Hypothalamus (tissue), 51 donors: Measurements from ENCODE around the gene MAML2.

Source experiments
- DNase-seq, 51 donors: peaks; one replicate each; lab custom pipeline; 2025; lab: John Stamatoyannopoulos, UW

The MAML2 gene

DNA sequence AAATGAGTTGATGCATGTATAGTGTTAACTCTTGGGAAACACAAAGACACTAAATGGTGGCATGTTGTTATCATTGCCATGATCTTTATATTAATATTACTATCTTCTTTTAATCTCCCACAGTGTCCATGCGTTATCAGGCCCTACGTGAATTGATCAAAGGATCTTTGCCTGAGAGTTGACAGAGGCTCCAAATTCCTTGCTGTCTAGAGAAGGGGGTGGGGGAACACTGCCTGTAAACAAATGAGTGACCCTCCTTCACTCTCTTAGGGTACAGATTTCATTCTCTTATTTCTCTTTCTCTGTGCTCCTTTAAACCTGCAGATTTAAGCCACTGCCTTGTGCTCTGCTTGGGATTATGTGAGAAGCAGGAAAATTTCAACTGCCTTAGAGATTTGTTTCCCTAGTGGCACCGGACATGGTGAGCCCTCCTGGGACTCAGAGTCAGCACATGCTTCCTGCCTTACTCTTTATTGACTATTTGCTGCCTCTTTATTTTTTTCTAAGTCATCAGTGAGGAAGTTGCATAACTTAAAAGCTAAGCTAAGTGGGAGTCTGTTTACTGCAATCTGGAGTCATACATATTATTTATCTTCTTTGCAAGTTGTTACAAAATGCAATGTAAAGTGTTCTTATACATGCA, 122.9 kb downstream of the MAML2 start:
- no peak for DNase-seq

DNA sequence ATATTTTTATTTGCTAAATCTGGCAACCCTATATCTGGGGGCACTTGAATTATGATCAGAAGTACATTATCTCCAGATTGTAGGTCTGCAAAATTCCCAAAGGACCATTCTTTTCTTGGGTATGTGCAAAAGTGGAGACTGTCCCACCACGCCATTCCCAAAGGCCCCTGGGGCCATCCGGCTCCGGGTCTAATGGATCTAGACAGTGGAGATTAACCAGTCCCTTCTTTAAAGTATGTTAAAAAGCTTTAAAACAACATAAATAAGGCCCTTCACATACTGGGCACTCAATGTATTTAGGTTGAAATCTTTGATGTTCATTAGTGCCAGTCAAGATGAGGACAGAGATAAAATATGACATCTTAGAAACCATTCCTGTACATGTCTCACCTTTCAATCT, 124.1 kb downstream of the MAML2 start:
- DNase-seq = no peak

DNA sequence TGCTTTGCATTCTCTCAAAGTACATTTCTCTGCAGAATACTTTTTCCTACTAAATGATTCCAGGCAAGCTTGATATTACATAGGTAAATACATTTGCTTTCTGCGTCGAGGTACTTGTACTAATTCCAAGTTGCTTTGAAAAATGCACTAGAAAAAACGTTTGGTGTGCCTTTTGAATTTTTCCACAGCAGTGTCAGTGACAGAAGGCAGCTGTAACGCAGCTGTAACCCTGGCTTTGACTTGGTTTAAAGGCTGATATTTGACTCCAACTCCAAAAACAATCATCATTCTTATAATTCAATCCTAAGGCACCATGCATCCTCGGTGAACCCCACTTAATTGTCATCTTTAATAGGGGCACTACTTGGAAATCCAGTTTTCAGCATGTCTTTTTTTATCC, 125.0 kb downstream of the MAML2 start:
- DNase-seq = no peak

DNA sequence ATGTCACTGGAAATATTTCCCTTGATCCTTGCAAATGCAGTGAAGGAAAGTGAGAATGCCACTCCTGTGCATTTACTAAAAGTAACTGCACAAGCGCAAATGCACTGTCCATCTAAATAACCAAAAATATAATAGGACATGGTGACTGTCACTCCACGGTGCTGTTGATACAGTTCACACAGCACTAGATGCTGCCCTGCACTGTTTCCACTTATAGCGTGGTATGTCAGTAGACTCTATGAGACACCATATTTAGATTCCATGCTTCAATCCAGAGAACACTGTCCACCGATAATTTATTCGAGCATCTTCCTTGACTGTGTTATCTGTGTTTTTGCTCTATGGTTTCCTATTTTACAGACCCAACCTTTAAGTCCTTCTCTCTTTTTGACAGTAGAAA, 125.8 kb downstream of the MAML2 start:
- no peak for DNase-seq

DNA sequence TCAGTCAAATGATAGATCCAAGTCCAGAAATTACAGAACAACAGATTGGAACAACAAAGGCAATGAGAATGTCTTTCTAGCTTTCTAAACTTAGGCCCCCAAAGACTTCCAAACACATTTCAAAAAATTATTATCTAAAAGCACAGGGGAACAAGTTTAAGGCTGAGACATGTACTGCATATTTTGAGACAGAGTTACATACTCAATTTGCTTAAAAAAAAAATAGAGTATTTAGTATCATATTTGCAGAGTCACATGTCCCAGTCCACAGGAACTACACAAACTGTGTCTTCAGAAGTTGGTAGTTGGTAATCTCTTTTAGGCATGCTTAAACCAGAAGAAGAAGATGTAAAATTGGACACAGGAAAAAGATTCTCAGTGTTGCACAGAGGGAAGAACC, 127.2 kb downstream of the MAML2 start:
- DNase-seq = no peak

DNA sequence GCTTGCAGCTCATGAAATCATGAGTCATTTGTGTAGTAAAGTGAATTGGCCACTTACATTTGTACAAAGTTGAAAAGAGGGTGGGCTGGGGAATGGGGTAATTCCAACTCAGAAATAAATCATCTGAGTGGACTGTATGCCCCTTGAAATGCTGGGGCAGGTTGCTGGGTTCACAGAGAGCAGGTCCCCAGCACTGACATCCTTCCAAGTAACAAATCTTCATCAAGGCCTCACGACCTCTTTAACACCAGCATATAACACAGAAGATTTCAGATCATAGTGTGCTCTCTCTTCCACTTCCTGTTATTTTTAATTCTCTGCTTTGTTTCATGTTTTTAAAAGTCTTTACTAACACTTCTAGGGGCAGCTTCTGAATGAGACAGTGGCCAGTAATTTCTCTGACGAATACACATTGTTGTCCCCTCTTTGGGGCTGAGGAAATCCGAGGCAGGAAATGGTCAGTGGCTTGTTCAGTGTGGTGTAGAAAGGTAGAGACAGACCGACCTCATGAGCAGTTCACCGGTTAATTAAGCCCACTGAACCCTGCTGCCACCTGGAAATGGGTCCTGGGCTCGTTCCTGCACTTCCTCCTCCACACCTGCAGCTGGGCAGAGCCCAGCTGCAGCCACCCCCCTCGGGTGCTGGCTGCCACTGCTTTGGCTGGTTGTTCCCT, 127.7 kb downstream of the MAML2 start:
- no peak for DNase-seq

DNA sequence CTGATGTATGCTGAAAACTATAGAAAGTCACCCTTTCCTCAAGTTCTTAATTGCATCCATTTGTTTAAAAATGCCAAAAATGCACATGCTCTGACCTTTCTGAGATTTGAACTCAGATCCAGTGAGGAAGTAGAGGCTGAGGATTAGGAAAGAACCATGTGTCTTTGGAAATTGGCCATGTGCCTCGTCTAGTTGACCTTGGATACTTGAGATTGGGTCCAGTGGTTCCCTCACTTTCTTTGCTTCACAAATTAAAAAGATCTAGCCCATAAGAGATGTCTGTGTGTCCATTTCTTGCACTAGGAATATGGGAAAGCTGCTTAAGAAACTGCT, 128.3 kb downstream of the MAML2 start:
- DNase-seq = no peak

DNA sequence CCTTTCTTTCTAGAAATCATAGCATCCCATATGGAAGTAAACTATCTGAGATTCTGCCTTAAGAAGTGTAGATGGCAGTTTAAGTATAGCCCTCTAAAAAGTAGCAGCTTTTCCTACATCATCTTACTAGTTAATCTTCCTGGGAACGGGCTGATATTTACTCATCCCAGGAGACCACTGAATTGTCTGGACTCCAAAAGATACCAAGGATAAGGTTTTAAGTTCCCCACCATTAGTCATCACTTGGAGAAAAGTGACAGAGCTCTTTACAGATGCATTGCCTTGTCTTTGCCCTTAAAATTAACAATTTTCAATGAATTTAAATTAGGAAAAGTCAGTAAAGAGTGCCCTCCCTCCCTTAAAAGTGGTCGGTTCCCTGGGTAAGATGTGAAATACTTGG, 129.5 kb downstream of the MAML2 start:
- no peak for DNase-seq

DNA sequence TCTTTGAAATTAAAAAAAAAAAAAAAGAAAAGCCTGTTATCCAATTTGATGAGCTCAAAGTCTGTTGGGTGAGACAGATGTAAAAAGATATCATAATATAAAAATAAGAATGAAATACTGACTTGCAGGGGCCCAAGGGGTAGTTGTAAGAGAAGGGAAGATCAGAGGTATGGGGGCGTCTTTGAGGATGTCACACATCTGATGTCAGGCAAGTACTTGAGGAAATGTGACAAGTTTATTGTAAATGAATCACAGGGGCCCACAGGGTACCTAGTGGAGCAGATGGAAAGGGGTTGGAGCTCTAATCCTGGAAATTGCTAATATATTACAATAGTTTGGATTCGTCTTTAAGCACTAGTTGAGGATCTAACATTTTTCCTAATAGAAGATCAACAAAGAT, 131.6 kb downstream of the MAML2 start:
- no peak for DNase-seq

DNA sequence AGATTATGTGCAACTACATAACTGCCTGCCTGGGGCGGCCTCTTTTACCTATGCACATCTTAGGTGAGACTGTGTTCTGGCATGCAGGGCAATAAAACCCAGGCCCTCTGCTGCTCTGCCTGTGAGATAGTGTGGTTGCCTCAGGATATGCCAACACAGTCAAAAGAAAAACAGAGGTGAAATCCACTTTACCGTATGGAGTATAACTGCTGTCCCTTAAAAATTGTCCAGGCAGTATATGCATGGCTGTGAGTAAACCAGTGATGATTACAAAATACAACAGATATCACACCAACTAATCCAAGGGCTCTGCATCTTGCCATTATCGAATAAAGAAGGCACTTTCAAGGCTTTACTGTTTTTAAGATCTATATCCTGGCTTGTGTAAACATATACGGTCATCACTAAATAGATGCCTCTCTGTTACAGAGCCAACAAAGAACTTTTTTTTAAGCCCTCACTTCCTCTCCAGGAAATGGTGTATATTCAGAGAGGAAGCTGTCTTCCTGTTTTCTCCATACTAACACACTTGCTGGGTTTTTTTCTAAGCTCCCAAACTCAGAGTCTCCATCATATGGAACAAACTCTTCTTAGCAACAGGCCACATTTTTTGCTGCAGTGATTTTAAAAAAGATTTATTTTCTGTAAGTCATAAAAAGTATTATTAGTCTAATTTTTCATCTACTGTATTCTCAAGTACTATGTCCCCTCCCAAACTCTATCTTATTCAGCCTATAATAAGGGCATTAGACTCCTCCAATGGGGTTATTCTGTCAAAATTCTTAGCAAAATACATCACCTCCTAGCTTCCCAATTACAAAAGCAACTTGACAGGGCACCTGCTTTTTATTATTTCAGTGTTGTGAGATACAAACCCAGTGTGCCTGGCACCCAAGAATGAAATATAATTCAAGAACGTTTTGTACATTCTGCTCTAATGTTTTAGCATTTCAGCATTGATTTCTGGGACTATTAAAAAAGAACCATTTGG, 135.2 kb downstream of the MAML2 start:
- DNase-seq = no peak

DNA sequence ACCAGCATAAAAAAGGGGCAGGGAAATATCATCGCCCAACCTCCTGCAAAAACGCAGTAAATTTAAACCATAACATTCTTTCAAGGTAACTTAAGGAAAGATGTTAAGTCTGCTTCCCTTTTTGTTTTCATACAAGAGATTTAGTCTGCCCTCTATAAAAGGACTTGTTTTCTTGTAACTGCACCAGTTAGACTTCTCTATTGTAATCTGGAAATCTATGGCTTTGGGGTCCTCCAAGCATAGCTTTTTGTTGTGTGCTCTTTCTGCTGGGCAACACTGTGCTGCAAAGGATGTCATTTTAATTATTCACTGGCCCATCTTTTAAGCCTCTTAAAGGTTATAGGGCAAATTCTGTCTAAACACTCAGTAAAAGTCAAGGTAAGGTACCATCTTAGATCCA, 136.0 kb downstream of the MAML2 start:
- DNase-seq = no peak

DNA sequence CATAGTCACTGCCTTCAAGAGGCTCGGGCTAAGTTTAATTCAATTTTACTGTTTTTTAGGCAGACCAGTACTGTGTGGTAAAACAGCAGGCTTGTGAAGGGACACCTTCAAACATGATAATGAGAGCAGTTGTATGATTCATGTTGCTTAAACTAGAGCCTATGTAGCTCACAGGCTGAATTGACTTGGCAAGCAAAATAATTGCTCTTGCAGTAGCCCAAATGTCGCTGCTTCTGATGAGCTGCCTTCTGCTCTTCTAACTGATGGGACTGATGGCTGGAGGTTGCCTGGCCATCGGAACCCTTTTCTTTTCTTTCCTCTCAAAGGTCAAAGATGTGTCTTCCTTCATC, 137.6 kb downstream of the MAML2 start:
- DNase-seq = no peak

DNA sequence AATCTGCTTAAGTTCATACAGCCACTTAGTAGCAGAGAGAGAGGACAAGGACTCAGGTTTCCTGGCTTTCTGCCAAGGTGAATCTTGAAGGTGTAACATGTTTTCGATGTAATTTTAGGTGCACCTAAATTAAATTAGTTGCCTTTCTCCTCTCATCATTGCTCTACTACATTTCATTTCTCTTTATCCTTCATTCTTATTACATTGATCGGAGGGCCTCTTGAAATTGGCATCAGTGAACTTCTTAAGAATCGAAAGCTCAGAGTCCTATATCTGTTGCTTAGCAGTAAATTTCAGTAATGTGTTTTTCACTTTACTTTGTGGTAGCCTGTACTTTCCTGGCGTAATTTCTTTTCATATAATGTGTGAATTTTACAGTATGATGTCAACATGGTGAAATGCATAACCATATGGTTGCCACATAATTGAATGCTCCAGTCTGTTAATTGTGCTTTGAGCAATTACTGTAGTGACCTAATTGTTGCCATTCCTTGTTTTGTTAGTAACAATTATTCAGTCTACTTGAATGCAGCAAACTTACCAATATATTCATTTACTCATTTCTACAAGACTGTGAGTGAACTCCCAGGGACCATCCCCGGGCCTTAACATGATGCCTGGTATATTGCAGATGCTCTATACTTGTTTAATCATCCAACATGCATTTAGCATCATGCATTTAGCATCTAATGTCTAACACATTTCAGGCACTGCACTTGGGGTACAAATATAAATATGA, 138.1 kb downstream of the MAML2 start:
- no peak for DNase-seq

DNA sequence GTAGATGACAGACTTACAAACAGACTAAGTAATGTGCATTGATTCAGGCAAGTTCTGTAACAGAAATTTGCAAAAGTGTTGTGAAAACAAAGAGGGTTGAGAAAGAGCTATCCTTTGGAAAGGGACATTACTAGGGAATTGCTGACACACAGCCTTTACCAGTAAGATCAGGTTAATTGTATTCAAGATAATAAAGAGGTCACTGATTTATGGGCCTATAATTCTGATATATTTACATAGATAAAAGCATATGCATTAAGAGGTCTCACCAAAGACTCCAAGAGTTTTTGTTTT, 138.7 kb downstream of the MAML2 start:
- DNase-seq = no peak

DNA sequence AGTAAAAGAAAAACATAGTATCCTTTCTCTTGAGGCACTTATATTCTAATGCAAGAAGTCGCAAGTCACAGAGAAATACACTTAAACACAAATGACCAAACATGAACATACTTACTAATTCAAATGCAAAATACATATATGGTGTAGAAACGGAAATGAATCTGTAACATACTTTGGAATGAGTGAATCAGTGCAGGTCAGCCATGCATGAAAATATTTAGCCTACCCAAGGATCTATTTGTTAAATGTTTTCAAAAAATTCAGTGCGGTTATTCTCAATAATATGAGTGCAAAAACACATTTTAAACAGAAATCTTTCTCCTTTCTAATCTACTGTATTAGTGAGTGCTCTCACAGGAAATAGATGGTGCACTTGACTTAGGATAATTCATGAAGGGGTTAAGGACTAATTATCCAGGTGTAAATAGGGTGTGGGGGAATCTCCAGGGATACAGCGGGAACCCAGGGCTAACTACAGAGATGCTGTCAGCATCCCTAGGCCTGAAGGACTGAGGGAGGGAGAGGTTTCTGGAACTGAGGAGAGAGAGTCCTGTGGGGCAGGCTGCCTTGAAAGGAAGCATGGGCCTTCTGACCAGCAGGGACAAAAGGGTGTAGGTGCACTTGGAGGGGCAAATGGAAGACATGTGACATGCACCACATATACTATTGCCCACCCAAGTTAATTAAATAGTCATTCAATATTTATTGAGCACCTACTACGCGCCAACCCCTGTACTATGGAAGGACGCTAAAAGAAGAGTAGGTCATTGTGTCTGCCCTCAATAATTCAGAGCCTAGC, 139.2 kb downstream of the MAML2 start:
- no peak for DNase-seq

DNA sequence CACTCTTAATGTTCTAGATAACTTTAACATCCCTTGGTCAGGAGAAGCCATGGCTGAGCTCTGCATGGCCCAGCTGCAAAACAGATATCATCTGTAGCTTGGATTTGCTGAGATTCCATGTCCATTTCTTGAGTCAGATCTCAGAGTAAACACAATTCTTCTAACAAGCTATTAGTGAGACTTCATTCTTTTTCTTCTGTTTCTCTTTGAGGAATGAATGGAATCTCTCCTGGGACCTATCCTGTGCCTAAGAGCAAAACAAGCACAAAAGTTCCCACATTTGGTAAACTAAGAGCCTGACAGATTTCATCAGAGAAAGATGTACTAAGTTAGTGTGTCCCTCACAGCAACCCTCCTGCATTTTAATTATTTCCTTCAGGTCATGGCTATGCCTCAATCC, 142.8 kb downstream of the MAML2 start:
- no peak for DNase-seq

DNA sequence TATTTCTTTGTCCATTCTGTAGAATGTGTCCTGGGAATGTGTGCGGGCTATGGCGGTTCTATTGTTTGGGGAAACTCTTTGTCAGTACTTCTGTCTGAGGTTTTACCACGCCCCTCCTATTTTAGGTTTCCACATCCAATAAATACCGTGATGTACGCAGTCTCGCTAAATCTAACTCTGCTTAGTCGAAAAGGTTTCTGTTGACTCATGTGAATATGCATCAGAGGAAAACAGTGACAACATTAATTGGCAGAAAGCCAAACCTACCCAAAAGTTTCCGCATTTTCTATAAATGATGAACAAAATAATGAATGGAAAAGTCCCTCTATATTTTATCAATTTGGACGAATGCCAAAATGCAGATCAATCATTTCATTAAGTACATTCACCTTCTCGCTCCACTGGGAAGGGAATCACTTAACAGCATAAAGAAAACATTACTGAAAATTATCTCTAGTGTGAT, 143.4 kb downstream of the MAML2 start:
- no peak for DNase-seq

DNA sequence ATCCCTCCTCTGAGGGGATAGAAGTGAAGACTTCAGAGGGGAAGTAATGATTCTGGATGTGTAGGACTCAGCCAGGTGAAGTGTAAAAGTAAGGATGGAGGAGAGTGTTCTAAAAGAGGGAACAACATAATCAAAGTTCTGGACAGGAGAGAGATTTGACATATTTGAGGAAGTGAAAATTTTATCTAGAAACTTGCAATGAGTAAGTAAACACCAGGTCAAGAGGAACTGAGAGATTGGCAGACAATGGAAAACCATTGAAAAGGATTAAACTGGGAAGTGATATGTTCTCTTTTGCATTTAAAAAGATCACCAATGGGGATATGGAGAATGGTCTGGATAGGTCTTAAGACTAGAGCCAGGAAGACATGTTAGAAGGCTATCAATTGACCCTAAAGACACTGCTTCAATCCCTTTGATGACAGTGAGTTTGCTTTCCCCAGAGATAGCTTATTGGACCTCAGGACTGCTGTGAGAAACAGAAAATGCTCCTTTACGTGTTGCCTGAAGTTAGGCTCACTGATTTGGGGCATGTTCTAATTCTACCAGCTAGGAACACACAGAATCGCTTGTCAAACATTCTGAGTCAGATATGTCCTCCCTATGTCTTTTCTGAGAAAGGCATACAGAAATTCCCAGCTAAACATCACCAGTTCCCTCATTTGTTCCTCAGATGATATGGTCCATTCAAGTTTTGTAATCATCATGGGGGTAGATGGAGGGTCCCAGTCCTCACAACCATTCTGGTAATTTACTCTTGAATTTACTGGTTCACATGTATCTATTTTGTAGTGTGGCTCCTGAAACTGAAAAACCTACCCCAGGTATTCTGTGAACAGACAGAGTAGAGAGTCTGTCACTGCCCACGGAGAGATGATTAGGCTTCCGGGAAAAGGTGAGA, 144.9 kb downstream of the MAML2 start:
- DNase-seq = no peak

DNA sequence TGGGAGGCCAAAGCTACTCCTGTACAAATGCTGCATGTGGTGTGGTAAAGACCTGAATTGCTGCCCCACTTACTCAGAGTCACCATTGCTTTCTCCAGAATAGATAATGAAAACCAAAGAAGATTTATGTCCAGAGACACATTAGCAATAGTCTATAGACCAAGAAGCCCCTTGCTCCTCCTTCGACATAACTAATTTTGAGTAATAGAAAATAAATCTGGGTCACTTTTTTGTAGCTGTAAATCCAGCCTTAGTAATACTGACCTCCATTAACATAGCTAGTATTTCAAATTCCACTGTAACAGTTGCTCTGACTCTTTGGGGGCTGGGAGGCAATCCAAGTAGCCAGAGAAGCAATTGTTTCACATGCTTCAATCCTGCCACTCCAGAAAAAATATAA, 145.9 kb downstream of the MAML2 start:
- DNase-seq = no peak
